HepG2 (cell line): ENCODE measurements around the gene AARS2. TPM values are rescaled to one million over a fixed set of nuclear protein-coding genes. Genes with fewer than 3 reads are reported as not detected.

Experiments used
- ATAC-seq: fragments of 200-7000 bp; cut with Tn5 transposase; 3 replicates; pipeline ENCODE4 v1.9.1; 2020; ENCODE audit warnings: mild to moderate bottlenecking, moderate library complexity
- BruUV-seq: library from RNA; stranded (reverse); fragments of 400-500 nt; replicated peaks from 2 replicates; lab custom pipeline; 2021; lab: Mats Ljungman, UMichigan
- CTCF ChIA-PET: fragments of 300-600 bp; formaldehyde crosslinking; extraction: SDS; loops from one replicate; lab custom pipeline; 2021; ENCODE audit warnings: low total read pairs, inconsistent platforms, low intra/inter-chr PET ratio; lab: Yijun Ruan, JAX
- POLR2A ChIA-PET: fragments of 350-600 bp; sonication (Branson Sonifier 250); formaldehyde crosslinking; loops from one replicate; lab custom pipeline; 2020; ENCODE audit warnings: antibody characterized with exemption, inconsistent platforms; lab: Yijun Ruan, JAX
- DNase-seq: peaks from one replicate; pipeline ENCODE4 v3.0.0-alpha.2; 2015; ENCODE audit warnings: low spot score
- FAIRE-seq: peaks from 3 replicates; lab custom pipeline; 2011; peaks lifted over from hg19 to GRCh38; lab: Jason Lieb, UNC
- H2AFZ ChIP-seq: one replicate; pipeline ENCODE4 v1.6.1; 2011; ENCODE audit warnings: low read length, inconsistent platforms
- H3K27ac ChIP-seq: fragments of 300-600 bp; 3 replicates; pipeline ENCODE4 v1.8.0; 2011; ENCODE audit warnings: mixed run types, mild to moderate bottlenecking, mixed read lengths, low read length, inconsistent platforms; ENCODE audit not compliant: insufficient read depth; ENCODE audit errors: extremely low read length
- H3K27me3 ChIP-seq, 2 experiments: fragments of 200-600 bp in 1 of 2; 2 replicates in 1 of 2; 3 replicates in 1 of 2; pipeline versions ENCODE4 v1.6.0 to v1.8.0; 2011; ENCODE audit warnings: low read length in 2 of 2, mild to moderate bottlenecking in 2 of 2, moderate library complexity in 2 of 2, inconsistent platforms in 1 of 2; ENCODE audit not compliant: insufficient read depth in 2 of 2, control insufficient read depth in 1 of 2
- H3K36me3 ChIP-seq, 2 experiments: fragments of 200-600 bp in 1 of 2; replicated peaks in 1 of 2; 2 replicates in 1 of 2; 3 replicates in 1 of 2; pipeline versions ENCODE4 v1.5.1 to v1.8.0; 2011; ENCODE audit warnings: low read length in 2 of 2, inconsistent platforms in 1 of 2; ENCODE audit not compliant: insufficient read depth in 2 of 2, control insufficient read depth in 1 of 2
- H3K4me1 ChIP-seq: 2 replicates; pipeline ENCODE4 v1.5.1; 2012; ENCODE audit warnings: low read length, inconsistent platforms; ENCODE audit not compliant: insufficient read depth
- H3K4me2 ChIP-seq: 2 replicates; pipeline ENCODE4 v1.6.0; 2011; ENCODE audit warnings: low read depth, low read length, inconsistent platforms
- H3K4me3 ChIP-seq, 3 experiments: fragments of 200-600 bp in 1 of 3; sonication (generic), shearing (Covaris generic) in 1 of 3; replicated peaks in 1 of 3; 2 replicates each; pipeline ENCODE4 v1.5.1; 2011 to 2016; ENCODE audit warnings: low read length in 3 of 3, inconsistent platforms in 2 of 3, low read depth in 2 of 3, mild to moderate bottlenecking in 2 of 3, control low read depth in 1 of 3, mixed read lengths in 1 of 3; ENCODE audit not compliant: insufficient read depth in 1 of 3
- H3K79me2 ChIP-seq: one replicate; pipeline ENCODE4 v1.6.1; 2011; ENCODE audit warnings: low read length, inconsistent platforms; ENCODE audit not compliant: insufficient read depth
- H3K9ac ChIP-seq: 2 replicates; pipeline ENCODE4 v1.6.0; 2011; ENCODE audit warnings: mild to moderate bottlenecking, low read depth, low read length, inconsistent platforms; ENCODE audit not compliant: insufficient read depth
- H3K9me3 ChIP-seq: 2 replicates; pipeline ENCODE4 v1.5.1; 2012; ENCODE audit warnings: mild to moderate bottlenecking, low read length
- H4K20me1 ChIP-seq: 2 replicates; pipeline ENCODE4 v1.6.0; 2011; ENCODE audit warnings: inconsistent platforms, mild to moderate bottlenecking, low read length, moderate library complexity; ENCODE audit not compliant: insufficient read depth
- CEBPB ChIP-seq: IDR thresholded peaks from 2 replicates; pipeline ENCODE4 v1.6.1; 2011; ENCODE audit warnings: low read depth, low read length, improper control_type of control experiment, borderline replicate concordance
- SIX1 ChIP-seq: sonication (generic); formaldehyde crosslinking; IDR thresholded peaks from 2 replicates; pipeline ENCODE4 v1.4.0; 2020; ENCODE audit warnings: missing genetic modification reagents, borderline replicate concordance
- TCF12 ChIP-seq, 2 experiments: fragments of 450-650 bp in 1 of 2; sonication (generic) in 1 of 2; formaldehyde crosslinking in 1 of 2; IDR thresholded peaks; 2 replicates each; pipeline versions ENCODE4 v1.6.1 to v1.8.0; 2017 to 2022; ENCODE audit warnings: antibody characterized with exemption in 1 of 2, mild to moderate bottlenecking in 1 of 2, missing genetic modification reagents in 1 of 2, moderate library complexity in 1 of 2
- whole genome bisulfite sequencing: methylation state at CpG from one replicate; pipeline ENCODE4 v1.1.6; 2017; ENCODE audit warnings: low lambda C conversion rate; 5-methylcytosine and 5-hydroxymethylcytosine counted together
- in situ Hi-C: cut with HindIII; loops from 2 replicates; pipeline ENCODE4 v1.10.0; 2017; ENCODE audit warnings: low pct_unique_long_range_greater_than_20kb; ENCODE audit not compliant: extremely low pct_ligation_motif_present
- intact Hi-C: fragments of 100-400 bp; cut with micrococcal nuclease; formaldehyde crosslinking; loops from one replicate; pipeline ENCODE4 v1.10.0; 2022; ENCODE audit not compliant: unreplicated experiment
- polyA plus RNA-seq, 8 experiments: library from polyadenylated mRNA; depleted of rRNA in 3 of 8; stranded (reverse) in 7 of 8; unstranded in 1 of 8; fragments of >200 nt; fragmentation: Illumina TruSeq in 4 of 8; extraction: Trizol in 4 of 8; gene quantifications; 2 replicates each; pipeline versions ENCODE4 v1.2.1 to v1.2.3, GENCODE V29; 2011 to 2016; ENCODE audit warnings: low read depth in 4 of 8, missing spikeins in 1 of 8, mixed read lengths in 1 of 8; ENCODE audit not compliant: insufficient read depth in 1 of 8
- total RNA-seq, 5 experiments: library from RNA; depleted of rRNA; stranded (reverse); fragments of >200 nt; fragmentation: Illumina TruSeq; extraction: Trizol; gene quantifications; 2 replicates each; pipeline ENCODE4 v1.2.3, GENCODE V29; 2016; ENCODE audit warnings: low read depth in 1 of 5
- TF ChIP-seq, protein P1 (sequence below): sonication (generic); formaldehyde crosslinking; IDR thresholded peaks from 2 replicates; pipeline ENCODE4 v1.8.1; 2022; ENCODE audit warnings: low read depth, mild to moderate bottlenecking, missing genetic modification reagents

AARS2 gene
- total and polyA plus RNA-seq, 2 of the 13 experiments (the other 11 are each of a cell fraction or from before 2014, with no cell fraction given): 7.5 to 24.1 TPM

GRCh38 chr6:44333942-44334341 is 20.8 kb upstream of the AARS2 start:
- Histone ChIP-seq H3K36me3 (no peaks in the 10 kb centered on the region), H3K9ac (no peak overlapping the region), H2AFZ (no peak overlapping the region), H3K27me3 (peaks cover 0 to 61% of the 10 kb centered on the region in 2 experiments; a peak in 4 of 5 replicates), H3K4me2 (no peak overlapping the region), H3K4me3 (no peak overlapping the region), H4K20me1 (no peaks in the 10 kb centered on the region), H3K27ac (no peak overlapping the region), H3K9me3 (no peaks in the 10 kb centered on the region), H3K4me1 (no peaks in the 10 kb centered on the region), H3K79me2 (no peaks in the 10 kb centered on the region)
- TF ChIP-seq, protein P1, sequence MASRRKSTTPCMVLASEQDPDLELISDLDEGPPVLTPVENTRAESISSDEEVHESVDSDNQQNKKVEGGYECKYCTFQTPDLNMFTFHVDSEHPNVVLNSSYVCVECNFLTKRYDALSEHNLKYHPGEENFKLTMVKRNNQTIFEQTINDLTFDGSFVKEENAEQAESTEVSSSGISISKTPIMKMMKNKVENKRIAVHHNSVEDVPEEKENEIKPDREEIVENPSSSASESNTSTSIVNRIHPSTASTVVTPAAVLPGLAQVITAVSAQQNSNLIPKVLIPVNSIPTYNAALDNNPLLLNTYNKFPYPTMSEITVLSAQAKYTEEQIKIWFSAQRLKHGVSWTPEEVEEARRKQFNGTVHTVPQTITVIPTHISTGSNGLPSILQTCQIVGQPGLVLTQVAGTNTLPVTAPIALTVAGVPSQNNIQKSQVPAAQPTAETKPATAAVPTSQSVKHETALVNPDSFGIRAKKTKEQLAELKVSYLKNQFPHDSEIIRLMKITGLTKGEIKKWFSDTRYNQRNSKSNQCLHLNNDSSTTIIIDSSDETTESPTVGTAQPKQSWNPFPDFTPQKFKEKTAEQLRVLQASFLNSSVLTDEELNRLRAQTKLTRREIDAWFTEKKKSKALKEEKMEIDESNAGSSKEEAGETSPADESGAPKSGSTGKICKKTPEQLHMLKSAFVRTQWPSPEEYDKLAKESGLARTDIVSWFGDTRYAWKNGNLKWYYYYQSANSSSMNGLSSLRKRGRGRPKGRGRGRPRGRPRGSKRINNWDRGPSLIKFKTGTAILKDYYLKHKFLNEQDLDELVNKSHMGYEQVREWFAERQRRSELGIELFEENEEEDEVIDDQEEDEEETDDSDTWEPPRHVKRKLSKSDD (CRISPR knock-in tag): no peak
- TF ChIP-seq TCF12 (IDR thresholded peaks at IDR 0.05): no peak
- TF ChIP-seq TCF12 (CRISPR knock-in tag; IDR thresholded peaks at IDR 0.05): no peak
- no peak for TF ChIP-seq SIX1 (CRISPR knock-in tag)
- peak; percentile 7; the same call in 1 of the 2 replicates for TF ChIP-seq CEBPB
- WGBS: 20% methylated on average over 5 of the region's 5 CpGs
- BruUV-seq: no TSS peak
- FAIRE-seq (no peak), DNase-seq (no peak), ATAC-seq (no peak)
- CTCF ChIA-PET: no interaction called here
- POLR2A ChIA-PET: interaction anchor here (0.8 kb wide), 1 partner anchor 53 kb away, joined by 3 read pairs; the partner anchor contains the start of gene CDC5L
- in situ Hi-C loops (no loop called here), intact Hi-C loops (loop anchor here (10.0 kb wide), 1 partner anchor 239 kb away; no protein-coding TSS in a partner anchor)
